ENCODE measurements around the gene GHRHR. TPM values are rescaled to one million over a fixed set of nuclear protein-coding genes. Genes with fewer than 3 reads are reported as not detected.

GHRHR gene
- polyA plus RNA-seq, 1 experiment: not detected

GRCh38 chr7:30990673-30991170, 27.0 kb downstream of the GHRHR start:
- no peak overlapping the region for H3K27ac ChIP-seq (ENCODE audit: low read depth, low read length)
- CTCF ChIA-PET: interaction anchor here (1.2 to 2.1 kb wide), 3 partner anchors 9 to 144 kb away, joined by 4 to 12 read pairs (median 7); no protein-coding TSS in a partner anchor
- POLR2A ChIA-PET: no interaction called here
- peaks cover 10% of the 10 kb centered on the region for H3K9me3 ChIP-seq (ENCODE audit: control insufficient read depth, insufficient read depth, low read length)
- TF ChIP-seq CTCF (IDR thresholded peaks at IDR 0.05; ENCODE audit: low read depth, low read length): no peak
- no peak for DNase-seq (ENCODE audit: low read depth, low spot score)
- H3K27me3 ChIP-seq (ENCODE audit: control insufficient read depth, insufficient read depth, low read length): peaks cover 3% of the 10 kb centered on the region
- no peak overlapping the region for H3K4me3 ChIP-seq (ENCODE audit: low read depth, low read length)

GRCh38 chr7:30992414-30992813, 28.7 kb downstream of the GHRHR start:
- Histone ChIP-seq H3K27me3 (ENCODE audit: control insufficient read depth, insufficient read depth, low read length) (no peaks in the 10 kb centered on the region), H3K4me3 (ENCODE audit: low read depth, low read length) (no peak overlapping the region), H3K9me3 (ENCODE audit: control insufficient read depth, insufficient read depth, low read length) (peaks cover 10% of the 10 kb centered on the region), H3K27ac (ENCODE audit: low read depth, low read length) (no peak overlapping the region)
- POLR2A ChIA-PET: no interaction called here
- CTCF ChIA-PET: interaction anchor here (2.0 to 4.2 kb wide), 2 partner anchors 8 to 130 kb away, joined by 6 to 29 read pairs; no protein-coding TSS in a partner anchor
- no peak for TF ChIP-seq CTCF (IDR thresholded peaks at IDR 0.05; ENCODE audit: low read depth, low read length)
- no peak for DNase-seq (ENCODE audit: low read depth, low spot score)

GRCh38 chr7:30994206-30995100, 30.7 kb downstream of the GHRHR start:
- ChIA-PET CTCF (interaction anchor here (1.0 to 4.2 kb wide), 3 partner anchors 11 to 128 kb away, joined by 5 to 29 read pairs (median 6); no protein-coding TSS in a partner anchor), POLR2A (no interaction called here)
- Histone ChIP-seq H3K27me3 (ENCODE audit: control insufficient read depth, insufficient read depth, low read length) (no peaks in the 10 kb centered on the region), H3K4me3 (ENCODE audit: low read depth, low read length) (no peak overlapping the region), H3K9me3 (ENCODE audit: control insufficient read depth, insufficient read depth, low read length) (peaks cover 10% of the 10 kb centered on the region), H3K27ac (ENCODE audit: low read depth, low read length) (no peak overlapping the region)
- TF ChIP-seq CTCF (IDR thresholded peaks at IDR 0.05; ENCODE audit: low read depth, low read length): no peak
- no peak for DNase-seq (ENCODE audit: low read depth, low spot score)

GRCh38 chr7:30995536-30995935, 31.8 kb downstream of the GHRHR start:
- ChIA-PET POLR2A (no interaction called here), CTCF (interaction anchor here (0.6 to 4.2 kb wide), 3 partner anchors 12 to 127 kb away, joined by 3 to 29 read pairs (median 5); no protein-coding TSS in a partner anchor)
- no peak for TF ChIP-seq CTCF (IDR thresholded peaks at IDR 0.05; ENCODE audit: low read depth, low read length)
- Histone ChIP-seq H3K27me3 (ENCODE audit: control insufficient read depth, insufficient read depth, low read length) (no peaks in the 10 kb centered on the region), H3K9me3 (ENCODE audit: control insufficient read depth, insufficient read depth, low read length) (peaks cover 10% of the 10 kb centered on the region), H3K4me3 (ENCODE audit: low read depth, low read length) (no peak overlapping the region), H3K27ac (ENCODE audit: low read depth, low read length) (no peak overlapping the region)
- no peak for DNase-seq (ENCODE audit: low read depth, low spot score)

GRCh38 chr7:30996256-30996655, 32.5 kb downstream of the GHRHR start:
- POLR2A ChIA-PET: no interaction called here
- CTCF ChIA-PET: interaction anchor here (4.2 kb wide), 1 partner anchor 12 kb away, joined by 29 read pairs; no protein-coding TSS in a partner anchor
- Histone ChIP-seq H3K27ac (ENCODE audit: low read depth, low read length) (no peak overlapping the region), H3K9me3 (ENCODE audit: control insufficient read depth, insufficient read depth, low read length) (peaks cover 10% of the 10 kb centered on the region), H3K4me3 (ENCODE audit: low read depth, low read length) (no peak overlapping the region), H3K27me3 (ENCODE audit: control insufficient read depth, insufficient read depth, low read length) (peaks cover 4% of the 10 kb centered on the region)
- no peak for TF ChIP-seq CTCF (IDR thresholded peaks at IDR 0.05; ENCODE audit: low read depth, low read length)
- DNase-seq (ENCODE audit: low read depth, low spot score): no peak

All from AG04450 (cell line).